ENCODE results near the gene PRKCA. TPM values are rescaled to one million over a fixed set of nuclear protein-coding genes. Genes with fewer than 3 reads are reported as not detected.

The PRKCA gene
- total and polyA plus RNA-seq, 4 donors, result 3.0 to 14.1 (median 5.4) TPM

DNA sequence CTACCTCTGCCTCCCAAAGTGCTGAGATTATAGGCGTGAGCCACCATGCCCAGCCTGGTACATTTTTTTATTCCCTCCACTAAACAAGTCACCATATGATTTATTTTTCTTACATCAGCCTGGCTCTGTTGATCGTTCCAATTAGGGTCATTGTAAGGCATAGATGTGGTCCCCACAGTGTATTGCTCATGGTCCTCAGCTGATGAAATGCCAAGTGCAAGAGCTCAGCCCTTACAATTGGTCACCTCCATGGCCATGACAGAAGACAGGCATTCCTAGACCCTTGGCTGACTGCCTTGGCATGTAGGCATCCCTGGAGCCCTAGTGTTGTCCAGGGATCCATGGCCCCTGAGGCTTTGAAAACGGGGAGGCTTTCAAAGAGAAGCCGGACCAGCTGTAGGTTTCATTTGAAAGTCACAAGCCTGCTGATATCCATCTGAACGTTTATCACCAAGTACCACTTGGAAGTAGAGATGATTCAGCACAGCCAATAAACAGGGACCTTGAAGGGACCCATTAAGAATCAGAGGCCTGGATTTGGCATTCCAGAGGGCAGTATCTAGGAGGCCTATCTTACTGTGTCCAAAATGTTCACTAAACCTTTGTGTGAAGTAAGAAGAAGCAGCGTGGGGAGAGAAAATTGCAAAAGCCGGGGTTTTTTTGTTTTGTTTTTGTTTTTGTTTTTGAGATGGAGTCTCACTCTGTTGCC lies 20.6 kb upstream of the PRKCA start:
- Histone ChIP-seq H3K27me3 (ENCODE audit: control insufficient read depth in 4 of 4, insufficient read depth in 4 of 4, low read length in 3 of 4) (no peaks in the 10 kb centered on the region), H3K27ac (ENCODE audit: low read depth in 1 of 2, low read length in 2 of 2) (no peak overlapping the region), H3K9ac (ENCODE audit: low read depth in 1 of 2, low read length in 2 of 2) (no peak overlapping the region), H3K36me3 (ENCODE audit: control insufficient read depth in 4 of 4, insufficient read depth in 3 of 4, low read depth in 1 of 4, low read length in 3 of 4) (no peaks in the 10 kb centered on the region), H3K4me3 (ENCODE audit: low read depth in 1 of 3, low read length in 3 of 3) (no peak overlapping the region), H3K9me3 (ENCODE audit: control insufficient read depth in 4 of 4, low read length in 3 of 4) (no peaks in the 10 kb centered on the region), H3K4me1 (ENCODE audit: control insufficient read depth in 4 of 4, insufficient read depth in 4 of 4, low read length in 3 of 4) (no peaks in the 10 kb centered on the region)
- DNase-seq (ENCODE audit: low spot score), result no peak
- WGBS, result 91% methylated on average over 7 of the region's 7 CpGs
- no peak for TF ChIP-seq FOXA1 (IDR thresholded peaks at IDR 0.05)
- TF ChIP-seq SP1 (IDR thresholded peaks at IDR 0.05), result no peak
- TF ChIP-seq RXRA (IDR thresholded peaks at IDR 0.05), result no peak

DNA sequence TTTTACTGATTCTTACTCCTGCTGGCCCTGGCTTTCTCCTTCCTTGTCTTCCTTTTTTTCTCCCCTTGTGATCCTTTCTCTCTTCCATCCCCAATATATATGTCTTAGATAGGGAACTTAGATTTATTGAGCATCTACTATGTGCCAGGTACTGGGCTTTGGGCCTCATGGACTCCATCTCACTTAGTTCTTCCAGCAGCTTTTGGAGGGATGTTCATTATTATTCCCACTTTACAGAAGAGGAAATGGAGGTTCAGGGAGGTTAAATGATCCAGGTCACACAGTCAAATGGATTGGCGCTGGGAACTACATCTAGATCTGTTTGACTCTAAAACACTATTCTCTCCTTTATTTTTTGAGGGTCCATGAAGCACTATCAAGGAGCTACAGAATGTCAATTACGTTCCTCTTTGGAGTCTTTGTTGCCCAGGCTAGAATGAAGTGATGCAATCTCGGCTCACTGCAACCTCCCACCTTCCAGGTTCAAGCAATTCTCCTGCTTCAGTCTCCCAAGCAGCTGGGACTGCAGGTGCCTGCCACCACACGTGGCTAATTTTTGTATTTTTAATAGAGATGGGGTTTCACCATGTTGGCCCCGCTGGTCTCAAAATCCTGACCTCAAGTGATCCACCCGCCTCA lies 19.0 kb upstream of the PRKCA start:
- no peak overlapping the region for H3K27ac ChIP-seq (ENCODE audit: low read depth in 1 of 2, low read length in 2 of 2)
- H3K36me3 ChIP-seq (ENCODE audit: control insufficient read depth in 4 of 4, insufficient read depth in 3 of 4, low read depth in 1 of 4, low read length in 3 of 4), result no peaks in the 10 kb centered on the region
- DNase-seq (ENCODE audit: low spot score), result no peak
- no peaks in the 10 kb centered on the region for H3K27me3 ChIP-seq (ENCODE audit: control insufficient read depth in 4 of 4, insufficient read depth in 4 of 4, low read length in 3 of 4)
- no peak for TF ChIP-seq FOXA1 (IDR thresholded peaks at IDR 0.05)
- TF ChIP-seq, protein P1, sequence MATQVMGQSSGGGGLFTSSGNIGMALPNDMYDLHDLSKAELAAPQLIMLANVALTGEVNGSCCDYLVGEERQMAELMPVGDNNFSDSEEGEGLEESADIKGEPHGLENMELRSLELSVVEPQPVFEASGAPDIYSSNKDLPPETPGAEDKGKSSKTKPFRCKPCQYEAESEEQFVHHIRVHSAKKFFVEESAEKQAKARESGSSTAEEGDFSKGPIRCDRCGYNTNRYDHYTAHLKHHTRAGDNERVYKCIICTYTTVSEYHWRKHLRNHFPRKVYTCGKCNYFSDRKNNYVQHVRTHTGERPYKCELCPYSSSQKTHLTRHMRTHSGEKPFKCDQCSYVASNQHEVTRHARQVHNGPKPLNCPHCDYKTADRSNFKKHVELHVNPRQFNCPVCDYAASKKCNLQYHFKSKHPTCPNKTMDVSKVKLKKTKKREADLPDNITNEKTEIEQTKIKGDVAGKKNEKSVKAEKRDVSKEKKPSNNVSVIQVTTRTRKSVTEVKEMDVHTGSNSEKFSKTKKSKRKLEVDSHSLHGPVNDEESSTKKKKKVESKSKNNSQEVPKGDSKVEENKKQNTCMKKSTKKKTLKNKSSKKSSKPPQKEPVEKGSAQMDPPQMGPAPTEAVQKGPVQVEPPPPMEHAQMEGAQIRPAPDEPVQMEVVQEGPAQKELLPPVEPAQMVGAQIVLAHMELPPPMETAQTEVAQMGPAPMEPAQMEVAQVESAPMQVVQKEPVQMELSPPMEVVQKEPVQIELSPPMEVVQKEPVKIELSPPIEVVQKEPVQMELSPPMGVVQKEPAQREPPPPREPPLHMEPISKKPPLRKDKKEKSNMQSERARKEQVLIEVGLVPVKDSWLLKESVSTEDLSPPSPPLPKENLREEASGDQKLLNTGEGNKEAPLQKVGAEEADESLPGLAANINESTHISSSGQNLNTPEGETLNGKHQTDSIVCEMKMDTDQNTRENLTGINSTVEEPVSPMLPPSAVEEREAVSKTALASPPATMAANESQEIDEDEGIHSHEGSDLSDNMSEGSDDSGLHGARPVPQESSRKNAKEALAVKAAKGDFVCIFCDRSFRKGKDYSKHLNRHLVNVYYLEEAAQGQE (IDR thresholded peaks at IDR 0.05), result no peak
- TF ChIP-seq HNF4G (IDR thresholded peaks at IDR 0.05), result no peak
- no peak for TF ChIP-seq TAF1 (conservative IDR thresholded peaks at IDR 0.05)
- TF ChIP-seq, protein P2, sequence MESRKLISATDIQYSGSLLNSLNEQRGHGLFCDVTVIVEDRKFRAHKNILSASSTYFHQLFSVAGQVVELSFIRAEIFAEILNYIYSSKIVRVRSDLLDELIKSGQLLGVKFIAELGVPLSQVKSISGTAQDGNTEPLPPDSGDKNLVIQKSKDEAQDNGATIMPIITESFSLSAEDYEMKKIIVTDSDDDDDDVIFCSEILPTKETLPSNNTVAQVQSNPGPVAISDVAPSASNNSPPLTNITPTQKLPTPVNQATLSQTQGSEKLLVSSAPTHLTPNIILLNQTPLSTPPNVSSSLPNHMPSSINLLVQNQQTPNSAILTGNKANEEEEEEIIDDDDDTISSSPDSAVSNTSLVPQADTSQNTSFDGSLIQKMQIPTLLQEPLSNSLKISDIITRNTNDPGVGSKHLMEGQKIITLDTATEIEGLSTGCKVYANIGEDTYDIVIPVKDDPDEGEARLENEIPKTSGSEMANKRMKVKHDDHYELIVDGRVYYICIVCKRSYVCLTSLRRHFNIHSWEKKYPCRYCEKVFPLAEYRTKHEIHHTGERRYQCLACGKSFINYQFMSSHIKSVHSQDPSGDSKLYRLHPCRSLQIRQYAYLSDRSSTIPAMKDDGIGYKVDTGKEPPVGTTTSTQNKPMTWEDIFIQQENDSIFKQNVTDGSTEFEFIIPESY (IDR thresholded peaks at IDR 0.05), result no peak
- no peak for TF ChIP-seq EGR1 (IDR thresholded peaks at IDR 0.05; ENCODE audit: low read depth in 2 of 2)
- no peak for TF ChIP-seq GABPA (IDR thresholded peaks at IDR 0.05 in 1 of 2, conservative IDR thresholded peaks at IDR 0.05 in 1 of 2)
- TF ChIP-seq, protein P3, sequence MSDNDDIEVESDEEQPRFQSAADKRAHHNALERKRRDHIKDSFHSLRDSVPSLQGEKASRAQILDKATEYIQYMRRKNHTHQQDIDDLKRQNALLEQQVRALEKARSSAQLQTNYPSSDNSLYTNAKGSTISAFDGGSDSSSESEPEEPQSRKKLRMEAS (IDR thresholded peaks at IDR 0.05), result no peak
- TF ChIP-seq YY1 (IDR thresholded peaks at IDR 0.05), result no peak
- no peak for TF ChIP-seq JUND (IDR thresholded peaks at IDR 0.05)
- TF ChIP-seq FOXA2 (IDR thresholded peaks at IDR 0.05), result no peak
- no peaks in the 10 kb centered on the region for H3K9me3 ChIP-seq (ENCODE audit: control insufficient read depth in 4 of 4, low read length in 3 of 4)
- no peaks in the 10 kb centered on the region for H3K4me1 ChIP-seq (ENCODE audit: control insufficient read depth in 4 of 4, insufficient read depth in 4 of 4, low read length in 3 of 4)
- no peak overlapping the region for H3K4me3 ChIP-seq (ENCODE audit: low read depth in 1 of 3, low read length in 3 of 3)
- no peak overlapping the region for H3K9ac ChIP-seq (ENCODE audit: low read depth in 1 of 2, low read length in 2 of 2)
- WGBS, result 91% methylated on average over 6 of the region's 6 CpGs

Data from liver (tissue), 9 donors.